G401 (cell line): ENCODE measurements around the gene PROZ. TPM values are rescaled to one million over a fixed set of nuclear protein-coding genes. Genes with fewer than 3 reads are reported as not detected.

Experiments used
- DNase-seq: peaks from one replicate; pipeline ENCODE4 v3.0.0-alpha.2; 2015; ENCODE audit warnings: low spot score
- in situ Hi-C: cut with HindIII; loops from 2 replicates; pipeline ENCODE4 v1.10.0; 2016; ENCODE audit warnings: low sequenced_read_pairs, mixed read lengths
- total RNA-seq: library from RNA; depleted of rRNA; stranded (reverse); fragments of >200 nt; shearing (Covaris generic); gene quantifications from 2 replicates; pipeline ENCODE4 v1.2.3, GENCODE V29; 2014

The PROZ gene
- total RNA-seq, 1 experiment from 2014 or later, result not detected

- in situ Hi-C loops, result no loop called here
Observed at GRCh38 chr13:113169277-113170272, 11.1 kb downstream of the PROZ start.

GRCh38 chr13:113170511-113170910, 12.1 kb downstream of the PROZ start:
- in situ Hi-C loops, result no loop called here
- no peak for DNase-seq

More at GRCh38 chr13:113169277-113170272, 11.1 kb downstream of the PROZ start:
- no peak for DNase-seq

- in situ Hi-C loops, result no loop called here
- DNase-seq, result no peak
Observed at GRCh38 chr13:113171250-113172125, 13.0 kb downstream of the PROZ start.

- no peak for DNase-seq
- in situ Hi-C loops, result no loop called here
Observed at GRCh38 chr13:113172419-113172926, 14.0 kb downstream of the PROZ start.

- no peak for DNase-seq
- in situ Hi-C loops, result no loop called here
Observed at GRCh38 chr13:113176280-113176679, 17.8 kb downstream of the PROZ start.

- in situ Hi-C loops, result no loop called here
- DNase-seq, result no peak
Observed at GRCh38 chr13:113176822-113177221, 18.4 kb downstream of the PROZ start.

- in situ Hi-C loops, result no loop called here
- no peak for DNase-seq
Observed at GRCh38 chr13:113178070-113178895, 19.8 kb downstream of the PROZ start.

- DNase-seq, result no peak
- in situ Hi-C loops, result no loop called here
Observed at GRCh38 chr13:113178896-113179167, 20.4 kb downstream of the PROZ start.

- in situ Hi-C loops, result no loop called here
- no peak for DNase-seq
Observed at GRCh38 chr13:113179374-113180230, 21.2 kb downstream of the PROZ start.

- no peak for DNase-seq
- in situ Hi-C loops, result no loop called here
Observed at GRCh38 chr13:113182046-113182445, 23.6 kb downstream of the PROZ start.

GRCh38 chr13:113183450-113184129, 25.1 kb downstream of the PROZ start:
- no peak for DNase-seq
- in situ Hi-C loops, result no loop called here

GRCh38 chr13:113184568-113185440, 26.4 kb downstream of the PROZ start:
- no peak for DNase-seq

GRCh38 chr13:113186061-113186900, 27.8 kb downstream of the PROZ start:
- in situ Hi-C loops, result no loop called here
- no peak for DNase-seq

More at GRCh38 chr13:113184568-113185440, 26.4 kb downstream of the PROZ start:
- in situ Hi-C loops, result no loop called here

- DNase-seq, result no peak
- in situ Hi-C loops, result no loop called here
Observed at GRCh38 chr13:113187263-113187669, 28.8 kb downstream of the PROZ start.

GRCh38 chr13:113187883-113188665, 29.6 kb downstream of the PROZ start:
- in situ Hi-C loops, result no loop called here
- DNase-seq, result no peak
